WTC11 (cell line): ENCODE results near the gene ERBB4.

ENCODE experiments used
- ZNF138 ChIP-seq: sonication (generic); formaldehyde crosslinking; conservative IDR thresholded peaks from 2 replicates; pipeline ENCODE4 v1.8.1; 2022; ENCODE audit warnings: mild to moderate bottlenecking, moderate library complexity, missing genetic modification reagents
- TF ChIP-seq, protein P1 (sequence below): sonication (generic); formaldehyde crosslinking; IDR thresholded peaks from 2 replicates; pipeline ENCODE4 v1.8.1; 2022; ENCODE audit warnings: low read depth, missing genetic modification reagents, borderline replicate concordance
- TF ChIP-seq, protein P2 (sequence below): fragments of 200-600 bp; IDR thresholded peaks from 2 replicates; pipeline ENCODE4 v1.8.0; 2022; ENCODE audit warnings: antibody characterized with exemption
- TF ChIP-seq, protein P3 (sequence below): sonication (generic); formaldehyde crosslinking; IDR thresholded peaks from 2 replicates; pipeline ENCODE4 v1.8.0; 2022; ENCODE audit warnings: missing genetic modification reagents
- TF ChIP-seq, protein P4 (sequence below): sonication (generic); formaldehyde crosslinking; IDR thresholded peaks from 2 replicates; pipeline ENCODE4 v1.8.1; 2023; ENCODE audit warnings: mild to moderate bottlenecking, moderate library complexity, missing genetic modification reagents

DNA sequence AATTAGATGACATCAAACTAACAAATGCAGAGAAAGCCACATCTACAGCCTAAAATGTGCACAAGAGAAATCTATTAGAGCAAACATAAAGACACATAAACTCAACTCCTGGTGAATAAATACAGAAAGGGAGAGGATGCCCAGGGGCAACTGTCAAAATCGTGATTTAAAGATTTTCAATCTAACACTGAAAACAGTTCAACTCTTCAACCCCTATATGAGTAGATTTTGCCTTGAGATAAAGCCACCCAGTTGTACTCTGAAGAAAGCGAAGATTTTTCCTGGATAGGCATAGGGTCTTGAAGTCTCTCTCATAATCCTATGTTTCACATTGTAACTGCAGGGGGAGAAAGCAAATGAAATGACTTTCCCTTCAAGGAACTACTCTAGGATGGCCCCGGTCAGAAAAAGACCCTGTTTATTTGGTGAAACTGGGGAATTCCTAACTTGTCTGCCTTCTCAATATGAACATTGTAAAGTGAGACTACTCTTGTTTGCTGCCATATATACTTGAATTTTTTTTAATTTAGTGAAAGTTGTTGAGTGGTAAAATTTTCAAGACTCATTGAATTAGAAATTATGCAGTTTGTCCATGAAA lies 226.7 kb downstream of the ERBB4 start:
- TF ChIP-seq, protein P1, sequence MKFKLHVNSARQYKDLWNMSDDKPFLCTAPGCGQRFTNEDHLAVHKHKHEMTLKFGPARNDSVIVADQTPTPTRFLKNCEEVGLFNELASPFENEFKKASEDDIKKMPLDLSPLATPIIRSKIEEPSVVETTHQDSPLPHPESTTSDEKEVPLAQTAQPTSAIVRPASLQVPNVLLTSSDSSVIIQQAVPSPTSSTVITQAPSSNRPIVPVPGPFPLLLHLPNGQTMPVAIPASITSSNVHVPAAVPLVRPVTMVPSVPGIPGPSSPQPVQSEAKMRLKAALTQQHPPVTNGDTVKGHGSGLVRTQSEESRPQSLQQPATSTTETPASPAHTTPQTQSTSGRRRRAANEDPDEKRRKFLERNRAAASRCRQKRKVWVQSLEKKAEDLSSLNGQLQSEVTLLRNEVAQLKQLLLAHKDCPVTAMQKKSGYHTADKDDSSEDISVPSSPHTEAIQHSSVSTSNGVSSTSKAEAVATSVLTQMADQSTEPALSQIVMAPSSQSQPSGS (CRISPR knock-in tag) = no peak
- TF ChIP-seq, protein P2, sequence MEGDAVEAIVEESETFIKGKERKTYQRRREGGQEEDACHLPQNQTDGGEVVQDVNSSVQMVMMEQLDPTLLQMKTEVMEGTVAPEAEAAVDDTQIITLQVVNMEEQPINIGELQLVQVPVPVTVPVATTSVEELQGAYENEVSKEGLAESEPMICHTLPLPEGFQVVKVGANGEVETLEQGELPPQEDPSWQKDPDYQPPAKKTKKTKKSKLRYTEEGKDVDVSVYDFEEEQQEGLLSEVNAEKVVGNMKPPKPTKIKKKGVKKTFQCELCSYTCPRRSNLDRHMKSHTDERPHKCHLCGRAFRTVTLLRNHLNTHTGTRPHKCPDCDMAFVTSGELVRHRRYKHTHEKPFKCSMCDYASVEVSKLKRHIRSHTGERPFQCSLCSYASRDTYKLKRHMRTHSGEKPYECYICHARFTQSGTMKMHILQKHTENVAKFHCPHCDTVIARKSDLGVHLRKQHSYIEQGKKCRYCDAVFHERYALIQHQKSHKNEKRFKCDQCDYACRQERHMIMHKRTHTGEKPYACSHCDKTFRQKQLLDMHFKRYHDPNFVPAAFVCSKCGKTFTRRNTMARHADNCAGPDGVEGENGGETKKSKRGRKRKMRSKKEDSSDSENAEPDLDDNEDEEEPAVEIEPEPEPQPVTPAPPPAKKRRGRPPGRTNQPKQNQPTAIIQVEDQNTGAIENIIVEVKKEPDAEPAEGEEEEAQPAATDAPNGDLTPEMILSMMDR = no peak
- TF ChIP-seq ZNF138 (CRISPR knock-in tag) = no peak
- TF ChIP-seq, protein P3, sequence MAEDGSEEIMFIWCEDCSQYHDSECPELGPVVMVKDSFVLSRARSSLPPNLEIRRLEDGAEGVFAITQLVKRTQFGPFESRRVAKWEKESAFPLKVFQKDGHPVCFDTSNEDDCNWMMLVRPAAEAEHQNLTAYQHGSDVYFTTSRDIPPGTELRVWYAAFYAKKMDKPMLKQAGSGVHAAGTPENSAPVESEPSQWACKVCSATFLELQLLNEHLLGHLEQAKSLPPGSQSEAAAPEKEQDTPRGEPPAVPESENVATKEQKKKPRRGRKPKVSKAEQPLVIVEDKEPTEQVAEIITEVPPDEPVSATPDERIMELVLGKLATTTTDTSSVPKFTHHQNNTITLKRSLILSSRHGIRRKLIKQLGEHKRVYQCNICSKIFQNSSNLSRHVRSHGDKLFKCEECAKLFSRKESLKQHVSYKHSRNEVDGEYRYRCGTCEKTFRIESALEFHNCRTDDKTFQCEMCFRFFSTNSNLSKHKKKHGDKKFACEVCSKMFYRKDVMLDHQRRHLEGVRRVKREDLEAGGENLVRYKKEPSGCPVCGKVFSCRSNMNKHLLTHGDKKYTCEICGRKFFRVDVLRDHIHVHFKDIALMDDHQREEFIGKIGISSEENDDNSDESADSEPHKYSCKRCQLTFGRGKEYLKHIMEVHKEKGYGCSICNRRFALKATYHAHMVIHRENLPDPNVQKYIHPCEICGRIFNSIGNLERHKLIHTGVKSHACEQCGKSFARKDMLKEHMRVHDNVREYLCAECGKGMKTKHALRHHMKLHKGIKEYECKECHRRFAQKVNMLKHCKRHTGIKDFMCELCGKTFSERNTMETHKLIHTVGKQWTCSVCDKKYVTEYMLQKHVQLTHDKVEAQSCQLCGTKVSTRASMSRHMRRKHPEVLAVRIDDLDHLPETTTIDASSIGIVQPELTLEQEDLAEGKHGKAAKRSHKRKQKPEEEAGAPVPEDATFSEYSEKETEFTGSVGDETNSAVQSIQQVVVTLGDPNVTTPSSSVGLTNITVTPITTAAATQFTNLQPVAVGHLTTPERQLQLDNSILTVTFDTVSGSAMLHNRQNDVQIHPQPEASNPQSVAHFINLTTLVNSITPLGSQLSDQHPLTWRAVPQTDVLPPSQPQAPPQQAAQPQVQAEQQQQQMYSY (CRISPR knock-in tag) = no peak
- TF ChIP-seq, protein P4, sequence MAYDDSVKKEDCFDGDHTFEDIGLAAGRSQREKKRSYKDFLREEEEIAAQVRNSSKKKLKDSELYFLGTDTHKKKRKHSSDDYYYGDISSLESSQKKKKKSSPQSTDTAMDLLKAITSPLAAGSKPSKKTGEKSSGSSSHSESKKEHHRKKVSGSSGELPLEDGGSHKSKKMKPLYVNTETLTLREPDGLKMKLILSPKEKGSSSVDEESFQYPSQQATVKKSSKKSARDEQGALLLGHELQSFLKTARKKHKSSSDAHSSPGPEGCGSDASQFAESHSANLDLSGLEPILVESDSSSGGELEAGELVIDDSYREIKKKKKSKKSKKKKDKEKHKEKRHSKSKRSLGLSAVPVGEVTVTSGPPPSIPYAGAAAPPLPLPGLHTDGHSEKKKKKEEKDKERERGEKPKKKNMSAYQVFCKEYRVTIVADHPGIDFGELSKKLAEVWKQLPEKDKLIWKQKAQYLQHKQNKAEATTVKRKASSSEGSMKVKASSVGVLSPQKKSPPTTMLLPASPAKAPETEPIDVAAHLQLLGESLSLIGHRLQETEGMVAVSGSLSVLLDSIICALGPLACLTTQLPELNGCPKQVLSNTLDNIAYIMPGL (CRISPR knock-in tag) = no peak
